ENCODE measurements around the gene ASB4. TPM values are rescaled to one million over a fixed set of nuclear protein-coding genes. Genes with fewer than 3 reads are reported as not detected.
"Not testable (repeated sequence)": the region's sequence is repeated elsewhere in the genome, so short reads cannot be mapped to it uniquely, and the experiment has no call there.

The ASB4 gene
- total and polyA plus RNA-seq, 7 donors, result 0.23 to 24.0 (median 10.8) TPM

DNA sequence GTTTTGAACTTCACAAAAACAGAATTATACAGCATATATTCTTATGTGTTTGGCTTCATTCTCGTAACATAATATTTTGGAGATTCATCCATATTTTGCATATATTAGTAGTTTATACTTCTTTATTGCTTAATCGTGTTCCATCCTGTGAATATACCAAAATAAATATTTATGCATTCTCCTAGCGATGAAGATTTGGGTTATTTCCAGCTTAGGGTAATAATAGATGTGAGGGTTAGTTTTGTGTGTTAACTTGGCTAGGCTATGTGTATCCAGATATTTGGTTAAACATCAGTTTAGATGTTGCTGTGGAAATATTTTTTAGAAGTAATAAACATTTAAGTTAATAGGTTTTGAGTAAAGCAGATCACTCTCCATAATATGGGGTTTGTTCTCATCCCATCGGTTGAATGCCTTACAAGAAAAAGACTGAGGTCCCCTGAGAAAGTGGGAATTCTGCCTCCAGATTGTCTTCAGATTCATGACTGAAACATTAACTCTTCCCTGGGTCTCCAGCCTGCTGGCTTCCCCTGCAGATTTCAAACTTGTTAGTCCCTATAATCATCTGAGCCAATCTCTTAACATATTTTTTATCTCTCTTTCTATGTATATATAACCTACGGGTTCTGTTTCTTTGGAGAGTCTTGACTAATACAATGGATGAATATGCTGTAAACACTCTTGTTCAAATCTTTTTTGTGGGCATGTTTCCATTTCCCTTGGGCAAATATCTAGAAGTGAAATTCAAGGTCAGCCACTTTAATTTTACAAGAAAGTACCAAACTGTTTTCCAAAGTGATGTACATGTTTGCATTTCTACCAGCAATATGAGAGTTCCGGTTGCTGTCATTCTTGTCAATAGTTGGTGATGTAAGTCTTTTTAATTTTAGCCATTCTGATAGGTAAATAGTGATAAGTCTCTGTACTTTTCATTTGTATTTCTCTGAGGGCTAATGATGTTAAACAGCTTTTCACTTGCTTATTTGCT lies 61.9 kb downstream of the ASB4 start:
- ATAC-seq (no peak), DNase-seq (no peak)
- 36 to 53% (median 51%) methylated on average over 6 of the region's 6 CpGs for WGBS, 3 donors
- peak overlapping the region; percentile 97 for H3K27ac ChIP-seq
- H3K36me3 ChIP-seq (ENCODE audit: insufficient read depth in 1 of 2, low read depth in 1 of 2), result no peaks in the 10 kb centered on the region
- no peaks in the 10 kb centered on the region for H3K27me3 ChIP-seq (ENCODE audit: insufficient read depth in 3 of 3, low read length in 2 of 3)
- H3K9me3 ChIP-seq, result no peaks in the 10 kb centered on the region
- intact Hi-C loops (cut with DNase I), result loop anchor here (5.0 kb wide), 2 partner anchors 50 to 135 kb away; partner anchors contain the start of gene PDK4 (in 1 of the 2)
- H3K4me1 ChIP-seq, result peaks cover 64% of the 10 kb centered on the region
- TF ChIP-seq, protein P1, sequence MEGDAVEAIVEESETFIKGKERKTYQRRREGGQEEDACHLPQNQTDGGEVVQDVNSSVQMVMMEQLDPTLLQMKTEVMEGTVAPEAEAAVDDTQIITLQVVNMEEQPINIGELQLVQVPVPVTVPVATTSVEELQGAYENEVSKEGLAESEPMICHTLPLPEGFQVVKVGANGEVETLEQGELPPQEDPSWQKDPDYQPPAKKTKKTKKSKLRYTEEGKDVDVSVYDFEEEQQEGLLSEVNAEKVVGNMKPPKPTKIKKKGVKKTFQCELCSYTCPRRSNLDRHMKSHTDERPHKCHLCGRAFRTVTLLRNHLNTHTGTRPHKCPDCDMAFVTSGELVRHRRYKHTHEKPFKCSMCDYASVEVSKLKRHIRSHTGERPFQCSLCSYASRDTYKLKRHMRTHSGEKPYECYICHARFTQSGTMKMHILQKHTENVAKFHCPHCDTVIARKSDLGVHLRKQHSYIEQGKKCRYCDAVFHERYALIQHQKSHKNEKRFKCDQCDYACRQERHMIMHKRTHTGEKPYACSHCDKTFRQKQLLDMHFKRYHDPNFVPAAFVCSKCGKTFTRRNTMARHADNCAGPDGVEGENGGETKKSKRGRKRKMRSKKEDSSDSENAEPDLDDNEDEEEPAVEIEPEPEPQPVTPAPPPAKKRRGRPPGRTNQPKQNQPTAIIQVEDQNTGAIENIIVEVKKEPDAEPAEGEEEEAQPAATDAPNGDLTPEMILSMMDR (IDR thresholded peaks at IDR 0.05), result no peak
- H3K4me3 ChIP-seq, result peak overlapping the region; percentile 59

DNA sequence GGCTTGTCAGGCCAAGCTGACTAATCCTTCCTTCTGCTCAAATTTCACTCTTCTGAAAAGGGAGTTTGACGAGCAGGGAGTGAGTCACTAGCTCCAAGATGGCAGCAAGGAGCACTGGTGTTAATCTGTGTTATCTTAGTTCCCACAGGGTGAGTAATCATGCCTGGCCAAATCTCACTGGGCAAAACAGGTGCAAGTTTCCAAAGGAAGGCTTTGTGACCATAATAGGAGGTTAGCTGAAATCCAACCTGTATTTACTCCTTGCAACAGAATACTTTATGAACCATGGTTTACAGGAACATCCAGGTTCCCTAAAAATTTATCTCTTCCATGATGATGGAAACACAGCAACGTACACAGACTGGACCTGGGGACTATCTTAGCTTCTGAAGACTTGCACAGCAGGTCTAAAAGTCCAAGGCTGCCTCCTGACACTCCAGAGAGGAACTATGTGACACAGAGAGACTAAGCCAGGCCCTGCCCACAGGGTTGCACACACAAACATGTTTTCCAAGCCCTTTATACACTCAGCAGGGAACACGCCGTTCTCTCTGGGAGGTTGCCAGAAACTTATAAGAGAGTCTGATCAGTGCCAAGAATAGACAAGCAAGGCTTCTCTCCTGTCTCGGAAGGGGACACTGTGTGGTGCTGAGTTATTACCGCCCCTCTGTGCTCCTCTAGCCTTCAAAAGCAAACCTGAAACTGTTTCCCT lies 64.2 kb downstream of the ASB4 start:
- no peaks in the 10 kb centered on the region for H3K36me3 ChIP-seq (ENCODE audit: insufficient read depth in 1 of 2, low read depth in 1 of 2)
- H3K4me1 ChIP-seq, result peaks cover 58% of the 10 kb centered on the region
- intact Hi-C loops (cut with DNase I), result loop anchor here (1.0 to 5.0 kb wide), 3 partner anchors 46 to 132 kb away; partner anchors contain the start of gene PDK4 (in 2 of the 2)
- peak overlapping the region; percentile 49 for H3K4me3 ChIP-seq
- ATAC-seq (peak; percentile 92 to 94 (median 93)), DNase-seq (peak; percentile 88 to 93)
- H3K27me3 ChIP-seq (ENCODE audit: insufficient read depth in 3 of 3, low read length in 2 of 3), result no peaks in the 10 kb centered on the region
- no peaks in the 10 kb centered on the region for H3K9me3 ChIP-seq
- peak overlapping the region; percentile 97 for H3K27ac ChIP-seq
- 1 to 6% (median 3%) methylated on average over 6 of the region's 6 CpGs for WGBS, 3 donors
- TF ChIP-seq, protein P1 (IDR thresholded peaks at IDR 0.05), result no peak

DNA sequence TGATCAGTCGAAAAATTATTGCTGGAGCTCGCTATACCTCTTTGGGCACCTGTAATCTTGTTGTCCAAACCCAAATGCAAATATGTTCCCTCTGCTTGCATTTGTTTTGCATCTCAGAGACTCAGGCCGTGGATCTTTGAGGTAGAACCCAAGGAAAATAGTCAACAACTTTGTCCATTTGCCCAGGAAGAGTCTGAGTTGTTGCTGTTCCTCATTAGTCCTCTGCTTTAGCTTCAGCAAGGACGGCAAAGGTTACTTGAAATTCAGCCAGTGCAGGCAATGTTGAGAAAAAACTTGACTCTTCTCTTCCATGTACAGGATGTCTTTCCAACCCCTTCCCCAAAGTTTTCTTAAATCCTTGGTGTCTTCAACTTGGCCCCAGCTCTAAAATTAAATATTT lies 64.8 kb downstream of the ASB4 start:
- 15 to 35% (median 24%) methylated on average over 4 of the region's 4 CpGs for WGBS, 3 donors
- peaks cover 57% of the 10 kb centered on the region for H3K4me1 ChIP-seq
- ATAC-seq, result no peak
- no peak for DNase-seq
- no peaks in the 10 kb centered on the region for H3K27me3 ChIP-seq (ENCODE audit: insufficient read depth in 3 of 3, low read length in 2 of 3)
- TF ChIP-seq, protein P1 (IDR thresholded peaks at IDR 0.05), result no peak
- peak overlapping the region; percentile 97 for H3K27ac ChIP-seq
- H3K4me3 ChIP-seq, result peak overlapping the region; percentile 49
- intact Hi-C loops (cut with DNase I), result loop anchor here in 1 of 2 donors (1.0 kb wide), 1 partner anchor 46 kb away; the partner anchor contains the start of gene PDK4
- no peaks in the 10 kb centered on the region for H3K36me3 ChIP-seq (ENCODE audit: insufficient read depth in 1 of 2, low read depth in 1 of 2)
- H3K9me3 ChIP-seq, result no peaks in the 10 kb centered on the region

DNA sequence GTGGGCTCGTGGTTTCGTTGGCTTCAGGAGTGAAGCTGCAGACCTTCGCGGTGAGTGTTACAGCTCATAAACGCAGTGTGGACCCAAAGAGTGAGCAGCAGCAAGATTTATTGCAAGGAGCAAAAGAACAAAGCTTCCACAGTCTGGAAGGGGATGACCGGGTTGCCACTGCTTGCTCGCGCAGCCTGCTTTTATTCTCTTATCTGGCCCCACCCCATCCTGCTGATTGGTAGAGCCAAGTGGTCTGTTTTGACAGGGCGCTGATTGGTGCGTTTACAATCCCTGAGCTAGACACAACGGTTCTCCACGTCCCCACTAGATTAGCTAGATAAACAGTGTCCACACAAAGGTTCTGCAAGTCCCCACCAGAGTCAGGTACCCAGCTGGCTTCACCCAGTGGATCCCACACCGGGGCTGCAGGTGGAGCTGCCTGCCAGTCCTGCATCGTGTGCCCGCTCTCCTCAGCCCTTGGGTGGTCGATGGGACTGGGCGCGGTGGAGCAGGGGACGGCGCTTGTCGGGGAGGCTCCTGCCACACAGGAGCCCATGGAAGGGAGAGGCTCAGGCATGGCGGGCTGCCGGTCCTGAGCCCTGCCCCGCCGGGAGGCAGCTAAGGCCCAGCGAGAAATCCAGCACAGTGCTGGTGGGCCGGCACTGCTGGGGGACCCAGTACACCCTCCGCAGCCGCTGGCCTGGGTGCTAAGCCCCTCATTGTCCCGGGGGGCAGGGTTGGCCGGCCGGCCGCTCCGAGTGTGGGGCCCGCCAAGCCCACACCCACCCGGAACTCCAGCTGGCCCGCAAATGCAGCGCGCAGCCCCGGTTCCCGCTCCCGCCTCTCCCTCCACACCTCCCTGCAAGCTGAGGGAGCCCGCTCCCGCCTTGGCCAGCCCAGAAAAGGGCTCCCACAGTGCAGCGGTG lies 66.5 kb downstream of the ASB4 start:
- intact Hi-C loops (cut with DNase I); H3K27ac ChIP-seq: not testable (repeated sequence)
- peaks cover 39% of the 10 kb centered on the region for H3K4me1 ChIP-seq

More for the DNA sequence above, 66.5 kb downstream of the ASB4 start:
- H3K36me3 ChIP-seq (ENCODE audit: insufficient read depth in 1 of 2, low read depth in 1 of 2); H3K9me3 ChIP-seq; H3K4me3 ChIP-seq; H3K27me3 ChIP-seq (ENCODE audit: insufficient read depth in 3 of 3, low read length in 2 of 3); DNase-seq; ATAC-seq: not testable (repeated sequence)
- WGBS, 3 donors, result 77 to 93% (median 87%) methylated on average over 31 to 41 of the region's 45 CpGs

All from psoas muscle (tissue), 8 donors.